ACHN (cell line): ENCODE results near the gene LMAN1.

Source experiments
- DNase-seq: peaks from one replicate; pipeline ENCODE4 v3.0.0-alpha.2; 2015
- in situ Hi-C: cut with HindIII; loops from 2 replicates; pipeline ENCODE4 v1.10.0; 2017; ENCODE audit warnings: low sequenced_read_pairs, low pct_ligation_motif_present, low pct_unique_long_range_greater_than_20kb

The LMAN1 gene

GRCh38 chr18:59374128-59374527 is 15.1 kb upstream of the LMAN1 start:
- in situ Hi-C loops, result no loop called here

GRCh38 chr18:59372975-59373374 is 13.9 kb upstream of the LMAN1 start:
- in situ Hi-C loops, result no loop called here
- DNase-seq, result no peak

More at GRCh38 chr18:59374128-59374527, 15.1 kb upstream of the LMAN1 start:
- DNase-seq, result no peak

- in situ Hi-C loops, result no loop called here
These were observed 1.3 kb upstream of the LMAN1 start for GRCh38 chr18:59360381-59360780.

GRCh38 chr18:59359576-59359952 is 499 bp upstream of the LMAN1 start:
- no peak for DNase-seq
- in situ Hi-C loops, result no loop called here

More at GRCh38 chr18:59360381-59360780, 1.3 kb upstream of the LMAN1 start:
- no peak for DNase-seq

- DNase-seq, result no peak
- in situ Hi-C loops, result no loop called here
These were observed 702 bp downstream of the LMAN1 start for GRCh38 chr18:59358414-59358711.

GRCh38 chr18:59357928-59358327 is 1.1 kb downstream of the LMAN1 start:
- in situ Hi-C loops, result no loop called here
- DNase-seq, result peak; percentile 54

GRCh38 chr18:59354731-59355130 is 4.3 kb downstream of the LMAN1 start:
- in situ Hi-C loops, result no loop called here

GRCh38 chr18:59353079-59353680 is 5.9 kb downstream of the LMAN1 start:
- in situ Hi-C loops, result no loop called here
- DNase-seq, result no peak

More at GRCh38 chr18:59354731-59355130, 4.3 kb downstream of the LMAN1 start:
- no peak for DNase-seq

- in situ Hi-C loops, result no loop called here
- DNase-seq, result no peak
These were observed 6.7 kb downstream of the LMAN1 start for GRCh38 chr18:59352250-59352855.

GRCh38 chr18:59345556-59345955 is 13.5 kb downstream of the LMAN1 start:
- in situ Hi-C loops, result no loop called here
- no peak for DNase-seq

GRCh38 chr18:59344996-59345395 is 14.1 kb downstream of the LMAN1 start:
- in situ Hi-C loops, result no loop called here

GRCh38 chr18:59343926-59344325 is 15.1 kb downstream of the LMAN1 start:
- in situ Hi-C loops, result no loop called here
- no peak for DNase-seq

More at GRCh38 chr18:59344996-59345395, 14.1 kb downstream of the LMAN1 start:
- DNase-seq, result no peak

GRCh38 chr18:59340817-59341216 is 18.2 kb downstream of the LMAN1 start:
- in situ Hi-C loops, result no loop called here
- DNase-seq, result no peak

- in situ Hi-C loops, result no loop called here
- DNase-seq, result no peak
These were observed 18.8 kb downstream of the LMAN1 start for GRCh38 chr18:59340312-59340711.

- in situ Hi-C loops, result no loop called here
- DNase-seq, result no peak
These were observed 26.1 kb downstream of the LMAN1 start for GRCh38 chr18:59332986-59333385.

- no peak for DNase-seq
- in situ Hi-C loops, result no loop called here
These were observed 30.4 kb downstream of the LMAN1 start for GRCh38 chr18:59328683-59329082.

- DNase-seq, result no peak
- in situ Hi-C loops, result no loop called here
These were observed 33.1 kb downstream of the LMAN1 start for GRCh38 chr18:59325965-59326364.

- in situ Hi-C loops, result no loop called here
These were observed 34.5 kb downstream of the LMAN1 start for GRCh38 chr18:59324623-59324971.

GRCh38 chr18:59323931-59324622 is 35.0 kb downstream of the LMAN1 start:
- peak; percentile 87 for DNase-seq
- in situ Hi-C loops, result no loop called here

More at GRCh38 chr18:59324623-59324971, 34.5 kb downstream of the LMAN1 start:
- DNase-seq, result no peak

- in situ Hi-C loops, result no loop called here
- no peak for DNase-seq
These were observed 40.5 kb downstream of the LMAN1 start, which contains the start of gene CPLX4 for GRCh38 chr18:59318460-59319050. CPLX4 (minus strand) TSS chr18:59318649; CDS start chr18:59318462, 187 bp downstream.
